ENCODE data around the gene SMIM41.

The SMIM41 gene

GRCh38 chr12:52063082-52063924, 16.2 kb upstream of the SMIM41 start:
- peaks cover 0 to 4% of the 10 kb centered on the region in 2 donors for H3K36me3 ChIP-seq (ENCODE audit: control insufficient read depth in 2 of 2, insufficient read depth in 2 of 2, low read length in 2 of 2)
- no peaks in the 10 kb centered on the region for H3K9me3 ChIP-seq (ENCODE audit: control insufficient read depth in 2 of 2, low read length in 2 of 2)
- H3K4me1 ChIP-seq (ENCODE audit: control insufficient read depth in 2 of 2, insufficient read depth in 2 of 2, low read length in 2 of 2), result peaks cover 0 to 7% of the 10 kb centered on the region in 2 donors
- no peak overlapping the region for H3K9ac ChIP-seq (ENCODE audit: low read depth in 1 of 2, low read length in 2 of 2)
- H3K27me3 ChIP-seq (ENCODE audit: control insufficient read depth in 2 of 2, insufficient read depth in 2 of 2, low read length in 2 of 2), result no peaks in the 10 kb centered on the region
- peak overlapping the region in 1 of 2 donors; percentile 52 for H3K27ac ChIP-seq (ENCODE audit: low read depth in 2 of 2, low read length in 2 of 2)
- no peak overlapping the region for H3K4me3 ChIP-seq (ENCODE audit: low read length in 2 of 2)

GRCh38 chr12:52063981-52064649, 15.4 kb upstream of the SMIM41 start:
- H3K27me3 ChIP-seq (ENCODE audit: control insufficient read depth in 2 of 2, insufficient read depth in 2 of 2, low read length in 2 of 2), result no peaks in the 10 kb centered on the region
- no peaks in the 10 kb centered on the region for H3K36me3 ChIP-seq (ENCODE audit: control insufficient read depth in 2 of 2, insufficient read depth in 2 of 2, low read length in 2 of 2)
- peak overlapping the region; percentile 9 to 48 for H3K27ac ChIP-seq (ENCODE audit: low read depth in 2 of 2, low read length in 2 of 2)
- H3K9ac ChIP-seq (ENCODE audit: low read depth in 1 of 2, low read length in 2 of 2), result no peak overlapping the region
- H3K4me1 ChIP-seq (ENCODE audit: control insufficient read depth in 2 of 2, insufficient read depth in 2 of 2, low read length in 2 of 2), result peaks cover 2 to 10% of the 10 kb centered on the region in 2 donors
- H3K4me3 ChIP-seq (ENCODE audit: low read length in 2 of 2), result no peak overlapping the region
- H3K9me3 ChIP-seq (ENCODE audit: control insufficient read depth in 2 of 2, low read length in 2 of 2), result no peaks in the 10 kb centered on the region

GRCh38 chr12:52066346-52067080, 13.0 kb upstream of the SMIM41 start:
- peaks cover 12 to 24% of the 10 kb centered on the region in 2 donors for H3K4me1 ChIP-seq (ENCODE audit: control insufficient read depth in 2 of 2, insufficient read depth in 2 of 2, low read length in 2 of 2)
- no peak overlapping the region for H3K27ac ChIP-seq (ENCODE audit: low read depth in 2 of 2, low read length in 2 of 2)
- H3K4me3 ChIP-seq (ENCODE audit: low read length in 2 of 2), result no peak overlapping the region
- H3K9me3 ChIP-seq (ENCODE audit: control insufficient read depth in 2 of 2, low read length in 2 of 2), result no peaks in the 10 kb centered on the region
- H3K36me3 ChIP-seq (ENCODE audit: control insufficient read depth in 2 of 2, insufficient read depth in 2 of 2, low read length in 2 of 2), result no peaks in the 10 kb centered on the region
- H3K9ac ChIP-seq (ENCODE audit: low read depth in 1 of 2, low read length in 2 of 2), result no peak overlapping the region
- H3K27me3 ChIP-seq (ENCODE audit: control insufficient read depth in 2 of 2, insufficient read depth in 2 of 2, low read length in 2 of 2), result no peaks in the 10 kb centered on the region

GRCh38 chr12:52067081-52067374, 12.5 kb upstream of the SMIM41 start:
- H3K27ac ChIP-seq (ENCODE audit: low read depth in 2 of 2, low read length in 2 of 2), result no peak overlapping the region
- no peak overlapping the region for H3K9ac ChIP-seq (ENCODE audit: low read depth in 1 of 2, low read length in 2 of 2)
- H3K4me3 ChIP-seq (ENCODE audit: low read length in 2 of 2), result no peak overlapping the region
- H3K4me1 ChIP-seq (ENCODE audit: control insufficient read depth in 2 of 2, insufficient read depth in 2 of 2, low read length in 2 of 2), result peaks cover 12 to 21% of the 10 kb centered on the region in 2 donors
- H3K36me3 ChIP-seq (ENCODE audit: control insufficient read depth in 2 of 2, insufficient read depth in 2 of 2, low read length in 2 of 2), result no peaks in the 10 kb centered on the region
- H3K9me3 ChIP-seq (ENCODE audit: control insufficient read depth in 2 of 2, low read length in 2 of 2), result no peaks in the 10 kb centered on the region
- H3K27me3 ChIP-seq (ENCODE audit: control insufficient read depth in 2 of 2, insufficient read depth in 2 of 2, low read length in 2 of 2), result no peaks in the 10 kb centered on the region

- Histone ChIP-seq H3K9ac (ENCODE audit: low read depth in 1 of 2, low read length in 2 of 2) (peak within 1 kb of the TSS; percentile 86 to 91), H3K27me3 (ENCODE audit: control insufficient read depth in 2 of 2, insufficient read depth in 2 of 2, low read length in 2 of 2) (no peaks in the 10 kb centered on the region), H3K4me3 (ENCODE audit: low read length in 2 of 2) (peak within 1 kb of the TSS; percentile 80 to 95), H3K27ac (ENCODE audit: low read depth in 2 of 2, low read length in 2 of 2) (peak within 1 kb of the TSS; percentile 81 to 89), H3K4me1 (ENCODE audit: control insufficient read depth in 2 of 2, insufficient read depth in 2 of 2, low read length in 2 of 2) (peaks cover 12 to 18% of the 10 kb centered on the region in 2 donors), H3K36me3 (ENCODE audit: control insufficient read depth in 2 of 2, insufficient read depth in 2 of 2, low read length in 2 of 2) (peaks cover 8 to 14% of the 10 kb centered on the region in 2 donors), H3K9me3 (ENCODE audit: control insufficient read depth in 2 of 2, low read length in 2 of 2) (no peaks in the 10 kb centered on the region)
These were observed 9.9 kb upstream of the SMIM41 start, which contains the start of gene ATG101 for GRCh38 chr12:52069327-52070184. Gene ATG101, plus strand, starts transcription at chr12:52069978. Its CDS starts 3,673 bp downstream, at chr12:52073651.

GRCh38 chr12:52070185-52070925, 9.1 kb upstream of the SMIM41 start:
- Histone ChIP-seq H3K27ac (ENCODE audit: low read depth in 2 of 2, low read length in 2 of 2) (peak overlapping the region; percentile 81 to 89), H3K27me3 (ENCODE audit: control insufficient read depth in 2 of 2, insufficient read depth in 2 of 2, low read length in 2 of 2) (no peaks in the 10 kb centered on the region), H3K4me1 (ENCODE audit: control insufficient read depth in 2 of 2, insufficient read depth in 2 of 2, low read length in 2 of 2) (peaks cover 12 to 18% of the 10 kb centered on the region in 2 donors), H3K9me3 (ENCODE audit: control insufficient read depth in 2 of 2, low read length in 2 of 2) (no peaks in the 10 kb centered on the region), H3K4me3 (ENCODE audit: low read length in 2 of 2) (peak overlapping the region; percentile 80 to 95), H3K9ac (ENCODE audit: low read depth in 1 of 2, low read length in 2 of 2) (peak overlapping the region; percentile 86 to 91), H3K36me3 (ENCODE audit: control insufficient read depth in 2 of 2, insufficient read depth in 2 of 2, low read length in 2 of 2) (peaks cover 13 to 20% of the 10 kb centered on the region in 2 donors)

- Histone ChIP-seq H3K36me3 (ENCODE audit: control insufficient read depth in 2 of 2, insufficient read depth in 2 of 2, low read length in 2 of 2) (peaks cover 35 to 49% of the 10 kb centered on the region in 2 donors), H3K9ac (ENCODE audit: low read depth in 1 of 2, low read length in 2 of 2) (no peak overlapping the region), H3K27ac (ENCODE audit: low read depth in 2 of 2, low read length in 2 of 2) (no peak overlapping the region), H3K4me3 (ENCODE audit: low read length in 2 of 2) (no peak overlapping the region), H3K9me3 (ENCODE audit: control insufficient read depth in 2 of 2, low read length in 2 of 2) (no peaks in the 10 kb centered on the region), H3K4me1 (ENCODE audit: control insufficient read depth in 2 of 2, insufficient read depth in 2 of 2, low read length in 2 of 2) (peaks cover 12 to 18% of the 10 kb centered on the region in 2 donors), H3K27me3 (ENCODE audit: control insufficient read depth in 2 of 2, insufficient read depth in 2 of 2, low read length in 2 of 2) (no peaks in the 10 kb centered on the region)
These were observed 5.7 kb upstream of the SMIM41 start for GRCh38 chr12:52073531-52074381.

- peaks cover 8 to 12% of the 10 kb centered on the region in 2 donors for H3K4me1 ChIP-seq (ENCODE audit: control insufficient read depth in 2 of 2, insufficient read depth in 2 of 2, low read length in 2 of 2)
- H3K27me3 ChIP-seq (ENCODE audit: control insufficient read depth in 2 of 2, insufficient read depth in 2 of 2, low read length in 2 of 2), result no peaks in the 10 kb centered on the region
- no peak overlapping the region for H3K4me3 ChIP-seq (ENCODE audit: low read length in 2 of 2)
- no peak overlapping the region for H3K27ac ChIP-seq (ENCODE audit: low read depth in 2 of 2, low read length in 2 of 2)
- H3K36me3 ChIP-seq (ENCODE audit: control insufficient read depth in 2 of 2, insufficient read depth in 2 of 2, low read length in 2 of 2), result peaks cover 38 to 53% of the 10 kb centered on the region in 2 donors
- H3K9me3 ChIP-seq (ENCODE audit: control insufficient read depth in 2 of 2, low read length in 2 of 2), result no peaks in the 10 kb centered on the region
- no peak overlapping the region for H3K9ac ChIP-seq (ENCODE audit: low read depth in 1 of 2, low read length in 2 of 2)
These were observed 4.4 kb upstream of the SMIM41 start for GRCh38 chr12:52074971-52075724.
